ENCODE data around the gene TSPAN10.
A peak's percentile ranks its signal among the peaks of the same experiment; 100 is the strongest.
"Not testable (repeated sequence)": the region's sequence is repeated elsewhere in the genome, so short reads cannot be mapped to it uniquely, and the experiment has no call there.

TSPAN10 gene

GRCh38 chr17:81612172-81612970, 24.6 kb upstream of the TSPAN10 start:
- no peak for DNase-seq (ENCODE audit: low read depth)
- no peak for TF ChIP-seq CTCF (conservative IDR thresholded peaks at IDR 0.05; ENCODE audit: low read depth, low read length)
- no peak overlapping the region for H3K4me3 ChIP-seq (ENCODE audit: low read length)

GRCh38 chr17:81615401-81615930, 21.5 kb upstream of the TSPAN10 start:
- no peak for TF ChIP-seq CTCF (conservative IDR thresholded peaks at IDR 0.05; ENCODE audit: low read depth, low read length)
- no peak overlapping the region for H3K4me3 ChIP-seq (ENCODE audit: low read length)
- no peak for DNase-seq (ENCODE audit: low read depth)

GRCh38 chr17:81616877-81617276, 20.1 kb upstream of the TSPAN10 start:
- no peak for TF ChIP-seq CTCF (conservative IDR thresholded peaks at IDR 0.05; ENCODE audit: low read depth, low read length)
- no peak for DNase-seq (ENCODE audit: low read depth)
- no peak overlapping the region for H3K4me3 ChIP-seq (ENCODE audit: low read length)

- H3K4me3 ChIP-seq (ENCODE audit: low read length); DNase-seq (ENCODE audit: low read depth): not testable (repeated sequence)
Observed at GRCh38 chr17:81618307-81618706, 18.7 kb upstream of the TSPAN10 start.

- H3K4me3 ChIP-seq (ENCODE audit: low read length) = no peak overlapping the region
- TF ChIP-seq CTCF (conservative IDR thresholded peaks at IDR 0.05; ENCODE audit: low read depth, low read length) = no peak
Observed at GRCh38 chr17:81621494-81622130, 15.4 kb upstream of the TSPAN10 start.

GRCh38 chr17:81630274-81630673, 6.7 kb upstream of the TSPAN10 start:
- no peak for DNase-seq (ENCODE audit: low read depth)
- no peak for TF ChIP-seq CTCF (conservative IDR thresholded peaks at IDR 0.05; ENCODE audit: low read depth, low read length)
- no peak overlapping the region for H3K4me3 ChIP-seq (ENCODE audit: low read length)

More at GRCh38 chr17:81621494-81622130, 15.4 kb upstream of the TSPAN10 start:
- peak; percentile 72 for DNase-seq (ENCODE audit: low read depth)

- no peak for DNase-seq (ENCODE audit: low read depth)
- TF ChIP-seq CTCF (conservative IDR thresholded peaks at IDR 0.05; ENCODE audit: low read depth, low read length) = no peak
- H3K4me3 ChIP-seq (ENCODE audit: low read length) = no peak overlapping the region
Observed at GRCh38 chr17:81631482-81631881, 5.5 kb upstream of the TSPAN10 start.
